NCI-H1092 treated with DMSO at 0.1 percent for 48 hours (cell line): ENCODE measurements around the gene HAAO.

Experiments used
- DNase-seq: peaks from one replicate; lab custom pipeline; 2025; lab: John Stamatoyannopoulos, UW

Gene HAAO

GRCh38 chr2:42767899-42768705 is 24.3 kb downstream of the HAAO start:
- no peak for DNase-seq

- DNase-seq = no peak
These were observed 25.1 kb downstream of the HAAO start for GRCh38 chr2:42767080-42767898.

- DNase-seq = no peak
These were observed 26.7 kb downstream of the HAAO start for GRCh38 chr2:42765686-42766085.

GRCh38 chr2:42764901-42765300 is 27.5 kb downstream of the HAAO start:
- no peak for DNase-seq

GRCh38 chr2:42764096-42764495 is 28.3 kb downstream of the HAAO start, which contains the start of gene OXER1:
OXER1 (minus strand) TSS chr2:42764135; CDS start chr2:42764062, 73 bp downstream.
- no peak for DNase-seq

GRCh38 chr2:42762823-42763804 is 29.3 kb downstream of the HAAO start:
- DNase-seq = no peak

GRCh38 chr2:42762155-42762554 is 30.2 kb downstream of the HAAO start:
- no peak for DNase-seq

GRCh38 chr2:42761554-42761953 is 30.8 kb downstream of the HAAO start:
- DNase-seq = no peak

- DNase-seq = no peak
These were observed 33.6 kb downstream of the HAAO start for GRCh38 chr2:42758751-42759150.

- no peak for DNase-seq
These were observed 34.2 kb downstream of the HAAO start for GRCh38 chr2:42757981-42758740.

- no peak for DNase-seq
These were observed 35.3 kb downstream of the HAAO start for GRCh38 chr2:42756966-42757513.

GRCh38 chr2:42756150-42756775 is 36.1 kb downstream of the HAAO start:
- no peak for DNase-seq

GRCh38 chr2:42755191-42755880 is 37.0 kb downstream of the HAAO start:
- no peak for DNase-seq

- no peak for DNase-seq
These were observed 37.6 kb downstream of the HAAO start for GRCh38 chr2:42754776-42755140.

GRCh38 chr2:42754021-42754775 is 38.2 kb downstream of the HAAO start:
- peak; percentile 6 for DNase-seq

GRCh38 chr2:42752816-42753813 is 39.3 kb downstream of the HAAO start:
- DNase-seq = no peak

GRCh38 chr2:42752314-42752713 is 40.1 kb downstream of the HAAO start:
- DNase-seq = no peak

- DNase-seq = no peak
These were observed 43.5 kb downstream of the HAAO start for GRCh38 chr2:42748840-42749239.
